ENCODE data around the gene RASSF4.

Gene RASSF4

DNA sequence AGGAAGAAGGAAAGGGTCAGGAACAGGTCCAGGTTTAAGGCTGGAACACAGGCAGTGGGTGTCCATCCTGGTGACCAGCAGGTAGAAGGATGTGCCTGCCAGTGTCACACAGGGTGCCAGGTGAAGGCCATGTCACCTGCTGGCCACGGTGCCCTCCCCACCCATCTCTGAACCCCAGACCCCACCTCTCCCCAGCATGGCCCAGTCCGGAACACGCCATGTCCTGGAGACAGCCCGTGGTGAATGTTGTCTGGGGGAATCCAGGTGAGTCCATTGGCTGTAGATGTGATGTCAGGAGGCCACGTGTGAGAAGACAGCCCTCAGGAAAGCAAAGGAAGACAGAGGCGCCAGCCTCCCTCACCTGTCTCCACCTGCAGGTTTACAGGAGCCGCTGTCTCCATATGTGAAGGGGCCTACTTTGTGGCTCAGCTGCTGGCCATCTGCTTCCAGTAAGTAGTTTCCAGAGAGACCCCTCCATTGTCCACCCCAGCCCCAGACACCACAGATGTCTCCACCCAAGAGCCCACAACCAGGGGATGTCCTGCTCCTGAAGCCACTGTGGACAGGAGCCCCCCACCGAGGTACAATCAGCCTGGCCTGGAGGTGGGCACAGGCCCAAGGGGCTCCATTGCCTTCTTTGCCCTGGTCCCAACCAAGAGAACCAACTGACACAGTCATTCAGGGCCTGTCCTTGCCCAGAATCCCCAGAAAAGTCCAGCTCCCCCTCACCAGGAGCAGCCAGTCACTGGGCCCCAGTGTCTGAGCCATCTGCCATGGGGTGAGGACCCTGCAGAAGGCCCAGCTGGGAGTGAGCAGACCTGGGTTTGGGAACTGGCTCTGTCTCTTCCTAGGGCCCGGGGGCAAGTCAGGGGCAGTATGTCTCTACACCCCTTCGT is 27.7 kb upstream of the RASSF4 start:
- peak overlapping the region in 6 of 11 experiments; percentile 51 to 94 (median 87); a peak in 7 of 22 replicates for H3K4me2 ChIP-seq
- peaks cover 0 to 7% (median 0%) of the 10 kb centered on the region in 11 experiments; a peak in 4 of 22 replicates for H3K9me3 ChIP-seq (replicated peaks in 1 of 11)
- no peak for TF ChIP-seq Cebpa-rat (IDR thresholded peaks at IDR 0.05)
- H4K20me1 ChIP-seq = no peaks in the 10 kb centered on the region
- no peaks in the 10 kb centered on the region for H3K27me3 ChIP-seq
- H3K4me1 ChIP-seq = peaks cover 50 to 68% (median 59%) of the 10 kb centered on the region in 10 experiments
- peak overlapping the region in 6 of 11 experiments; percentile 5 to 68 (median 21); a peak in 6 of 22 replicates for H3K27ac ChIP-seq
- H3K4me3 ChIP-seq = no peak overlapping the region
- peak overlapping the region in 1 of 11 experiments; percentile 5; a peak in 1 of 22 replicates for H3K9ac ChIP-seq
- H3K36me3 ChIP-seq = no peaks in the 10 kb centered on the region

DNA sequence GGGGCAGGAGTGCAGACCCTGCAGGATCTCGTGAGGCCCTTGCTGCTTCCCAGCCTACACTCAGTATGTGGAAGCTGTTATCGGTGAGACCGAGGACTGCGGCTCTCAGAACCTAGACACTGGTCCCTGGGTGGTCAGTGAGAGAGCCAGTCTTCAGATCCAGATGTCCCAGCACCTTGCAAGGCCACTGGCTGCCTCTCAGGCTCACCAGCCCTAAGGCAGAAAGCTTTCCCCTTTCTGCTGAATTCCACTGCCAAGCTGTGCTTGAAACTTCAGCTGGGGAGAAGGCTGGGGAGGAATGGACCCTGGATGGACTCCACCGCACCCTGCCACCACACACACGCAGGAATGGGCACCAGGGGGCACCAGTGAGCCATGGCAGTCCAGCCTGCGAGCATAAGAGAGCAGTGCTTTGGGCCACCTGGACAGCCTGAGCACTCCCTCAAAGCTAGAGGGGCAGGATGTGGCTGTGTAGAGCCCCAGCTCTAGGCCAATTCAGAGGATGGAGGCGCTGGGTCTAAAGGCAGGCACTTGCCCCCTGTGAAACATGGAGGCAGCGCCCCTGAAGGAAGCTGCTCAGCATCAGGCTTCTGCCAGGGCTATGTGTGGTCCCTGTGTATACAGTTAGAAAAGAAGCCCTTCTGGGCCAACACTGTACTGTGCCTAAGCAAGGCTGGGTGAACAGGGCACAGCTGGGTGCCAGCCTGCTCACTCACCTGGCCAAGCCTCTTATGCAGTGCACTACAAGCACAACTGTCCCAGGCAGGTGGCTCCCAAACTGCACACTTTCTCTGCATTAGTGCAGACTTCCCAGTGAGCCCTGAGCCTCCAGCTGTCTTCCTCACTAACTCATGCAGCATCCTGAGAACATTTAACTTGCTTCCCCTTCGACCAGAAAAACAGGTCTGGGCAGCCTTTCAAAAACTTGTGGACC is 26.8 kb upstream of the RASSF4 start:
- H3K4me2 ChIP-seq = peak overlapping the region; percentile 52 to 94 (median 87)
- peaks cover 0 to 14% (median 4%) of the 10 kb centered on the region in 11 experiments; a peak in 10 of 22 replicates for H3K9me3 ChIP-seq (replicated peaks in 1 of 11)
- peaks cover 55 to 68% (median 62%) of the 10 kb centered on the region in 10 experiments for H3K4me1 ChIP-seq
- H3K9ac ChIP-seq = peak overlapping the region in 8 of 11 experiments; percentile 1 to 35 (median 27); a peak in 11 of 22 replicates
- TF ChIP-seq Cebpa-rat (IDR thresholded peaks at IDR 0.05) = no peak
- H3K27ac ChIP-seq = peak overlapping the region in 8 of 11 experiments; percentile 20 to 79 (median 65); a peak in 14 of 22 replicates
- H4K20me1 ChIP-seq = no peaks in the 10 kb centered on the region
- H3K36me3 ChIP-seq = no peaks in the 10 kb centered on the region
- no peaks in the 10 kb centered on the region for H3K27me3 ChIP-seq
- H3K4me3 ChIP-seq = no peak overlapping the region

GRCh38 chr10:44933451-44934321 is 25.9 kb upstream of the RASSF4 start:
- no peak for TF ChIP-seq Cebpa-rat (IDR thresholded peaks at IDR 0.05)
- Histone ChIP-seq H3K4me1 (peaks cover 56 to 77% (median 68%) of the 10 kb centered on the region in 10 experiments), H3K9ac (peak overlapping the region in 8 of 11 experiments; percentile 1 to 35 (median 27); a peak in 10 of 22 replicates), H3K4me2 (peak overlapping the region; percentile 52 to 94 (median 87)), H4K20me1 (no peaks in the 10 kb centered on the region), H3K9me3 (replicated peaks in 1 of 11) (peaks cover 4 to 23% (median 13%) of the 10 kb centered on the region in 11 experiments; a peak in 21 of 22 replicates), H3K4me3 (no peak overlapping the region), H3K36me3 (no peaks in the 10 kb centered on the region; a peak in 1 of 22 replicates), H3K27me3 (no peaks in the 10 kb centered on the region), H3K27ac (peak overlapping the region in 8 of 11 experiments; percentile 20 to 79 (median 65); a peak in 13 of 22 replicates)

- peaks cover 13 to 32% (median 21%) of the 10 kb centered on the region in 11 experiments; a peak in 21 of 22 replicates for H3K9me3 ChIP-seq (replicated peaks in 1 of 11)
- H3K4me3 ChIP-seq = no peak overlapping the region
- H3K36me3 ChIP-seq = no peaks in the 10 kb centered on the region; a peak in 1 of 22 replicates
- peak overlapping the region in 1 of 11 experiments; percentile 59; a peak in 1 of 22 replicates for H3K9ac ChIP-seq
- H3K4me1 ChIP-seq = peaks cover 56 to 86% (median 77%) of the 10 kb centered on the region in 10 experiments
- no peak for TF ChIP-seq Cebpa-rat (IDR thresholded peaks at IDR 0.05)
- peak overlapping the region; percentile 62 to 94 (median 87) for H3K4me2 ChIP-seq
- H3K27ac ChIP-seq = peak overlapping the region in 10 of 11 experiments; percentile 11 to 79 (median 70); a peak in 14 of 22 replicates
- H4K20me1 ChIP-seq = no peaks in the 10 kb centered on the region
- no peaks in the 10 kb centered on the region for H3K27me3 ChIP-seq
Measured at GRCh38 chr10:44934416-44935200, 25.0 kb upstream of the RASSF4 start.

GRCh38 chr10:44935201-44935965 is 24.2 kb upstream of the RASSF4 start:
- no peaks in the 10 kb centered on the region for H3K27me3 ChIP-seq
- H3K9ac ChIP-seq = peak overlapping the region in 5 of 11 experiments; percentile 12 to 59 (median 23); a peak in 8 of 22 replicates
- peak overlapping the region in 4 of 10 experiments; percentile 2 to 21 (median 13); a peak in 1 of 20 replicates for H3K4me3 ChIP-seq
- peak overlapping the region; percentile 62 to 94 (median 87) for H3K4me2 ChIP-seq
- peak overlapping the region; percentile 11 to 79 (median 68); a peak in 20 of 22 replicates for H3K27ac ChIP-seq
- peaks cover 56 to 94% (median 83%) of the 10 kb centered on the region in 10 experiments for H3K4me1 ChIP-seq
- H3K36me3 ChIP-seq = no peaks in the 10 kb centered on the region; a peak in 1 of 22 replicates
- no peaks in the 10 kb centered on the region for H4K20me1 ChIP-seq
- no peak for TF ChIP-seq Cebpa-rat (IDR thresholded peaks at IDR 0.05)
- H3K9me3 ChIP-seq (replicated peaks in 1 of 11) = peaks cover 15 to 40% (median 24%) of the 10 kb centered on the region in 11 experiments; a peak in 21 of 22 replicates

DNA sequence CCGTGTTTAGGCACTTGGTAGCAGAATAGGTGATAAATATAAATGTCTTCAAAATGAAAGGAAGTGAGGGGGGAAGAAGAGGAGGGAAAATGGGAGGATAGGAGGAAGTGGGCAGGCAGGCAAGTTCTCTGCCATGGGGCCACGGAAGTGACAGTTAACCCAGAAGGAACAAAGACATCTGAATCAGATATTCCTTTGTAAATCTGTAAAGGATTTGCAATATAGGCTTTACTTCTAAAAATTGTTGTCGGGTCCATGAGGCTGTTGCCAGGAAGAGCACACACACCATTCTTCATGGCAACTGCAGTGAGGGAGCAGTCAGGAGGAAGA is 23.7 kb upstream of the RASSF4 start:
- Histone ChIP-seq H3K4me2 (peak overlapping the region; percentile 62 to 94 (median 87)), H3K9me3 (replicated peaks in 1 of 11) (peaks cover 17 to 46% (median 28%) of the 10 kb centered on the region in 11 experiments; a peak in 21 of 22 replicates), H3K27me3 (no peaks in the 10 kb centered on the region), H3K9ac (peak overlapping the region in 7 of 11 experiments; percentile 12 to 59 (median 45); a peak in 12 of 22 replicates), H4K20me1 (no peaks in the 10 kb centered on the region), H3K36me3 (no peaks in the 10 kb centered on the region; a peak in 1 of 22 replicates), H3K27ac (peak overlapping the region; percentile 11 to 79 (median 68); a peak in 21 of 22 replicates), H3K4me3 (peak overlapping the region in 4 of 10 experiments; percentile 2 to 21 (median 13); a peak in 3 of 20 replicates), H3K4me1 (peaks cover 56 to 95% (median 87%) of the 10 kb centered on the region in 10 experiments)
- no peak for TF ChIP-seq Cebpa-rat (IDR thresholded peaks at IDR 0.05)

Data from BLaER1 treated with 17β-estradiol and CSF1 and Interleukin-3, amounts not matched to agents 10 nM and 100 nM (cell line).